Stimulated activated CD8-positive, alpha-beta memory T cell treated with anti-CD3 and anti-CD28 coated beads, Interleukin-2, amount 100 ng/mL, for 1 hour (primary cell): ENCODE data around the gene CDC42BPA.
"Not testable (repeated sequence)": the region's sequence is repeated elsewhere in the genome, so short reads cannot be mapped to it uniquely, and the experiment has no call there.

Experiments
- DNase-seq, 2 donors: peaks; one replicate each; pipeline ENCODE4 v3.0.0-alpha.2; 2020; ENCODE audit warnings: low read depth in 2 of 2

CDC42BPA gene

DNA sequence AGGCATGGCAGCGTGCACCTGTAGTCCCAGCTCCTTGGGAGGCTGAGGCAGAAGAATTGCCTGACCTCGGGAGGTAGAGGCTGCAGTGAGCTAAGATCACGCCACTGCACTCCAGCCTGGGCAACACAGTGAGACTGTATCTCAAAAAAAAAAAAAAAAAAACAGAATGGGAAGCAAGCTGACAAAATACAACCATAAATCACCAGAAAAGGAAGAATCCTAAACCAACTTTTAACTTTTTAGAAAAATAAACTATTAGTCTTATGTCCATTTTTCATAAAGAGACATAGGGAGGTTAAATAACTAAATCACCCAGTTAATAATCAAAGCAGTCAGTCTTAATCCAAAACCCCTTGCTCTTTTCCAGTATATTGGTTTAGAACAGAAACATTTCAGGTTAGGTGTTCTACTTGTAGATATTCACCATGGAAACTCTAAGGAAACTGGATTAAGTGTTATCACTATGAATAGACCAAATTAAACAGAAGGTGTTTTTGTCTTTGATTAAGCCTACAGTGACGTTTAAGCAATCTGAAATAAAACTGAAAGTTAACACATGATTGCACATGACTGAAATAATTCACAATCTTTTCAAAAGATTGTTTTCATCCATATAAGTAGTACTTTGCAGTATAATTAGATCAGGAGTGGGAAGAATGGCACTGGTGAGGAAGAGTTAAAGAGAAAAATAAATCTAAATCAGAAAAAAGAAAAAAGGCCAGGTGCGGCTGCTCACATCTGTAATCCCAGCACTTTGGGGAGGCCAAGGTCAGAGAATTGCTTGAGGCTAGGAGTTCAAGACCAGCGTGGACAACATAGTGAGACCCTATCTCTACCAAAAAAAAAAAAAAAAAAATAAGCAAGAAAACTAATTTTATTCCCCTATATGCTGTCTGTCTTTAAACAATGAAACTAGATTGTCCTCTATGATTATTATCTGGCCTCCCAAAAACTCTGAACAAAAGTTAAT, 9.6 kb downstream of the CDC42BPA start:
- no peak for DNase-seq

DNA sequence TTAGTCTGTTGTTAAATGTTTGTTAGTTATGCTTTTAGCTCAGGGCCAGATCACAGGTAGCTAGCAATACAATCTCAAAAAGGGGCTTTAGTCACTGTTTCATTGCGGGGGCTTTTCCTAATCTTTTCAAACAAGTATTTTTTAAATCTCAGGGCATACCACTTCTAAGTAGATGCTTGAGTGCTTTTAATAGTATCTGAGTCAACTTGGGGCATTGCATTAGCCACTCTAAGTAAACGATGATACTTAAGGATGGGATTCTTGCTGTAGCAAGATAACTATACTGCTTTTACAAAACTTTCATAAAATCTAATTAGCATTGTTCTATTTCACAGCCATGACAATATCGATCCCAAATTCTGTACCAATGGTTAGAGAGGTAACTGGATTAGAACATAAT, 11.6 kb downstream of the CDC42BPA start:
- DNase-seq = no peak

- no peak for DNase-seq
Measured at GRCh38 chr1:227305894-227306626, 12.2 kb downstream of the CDC42BPA start.

DNA sequence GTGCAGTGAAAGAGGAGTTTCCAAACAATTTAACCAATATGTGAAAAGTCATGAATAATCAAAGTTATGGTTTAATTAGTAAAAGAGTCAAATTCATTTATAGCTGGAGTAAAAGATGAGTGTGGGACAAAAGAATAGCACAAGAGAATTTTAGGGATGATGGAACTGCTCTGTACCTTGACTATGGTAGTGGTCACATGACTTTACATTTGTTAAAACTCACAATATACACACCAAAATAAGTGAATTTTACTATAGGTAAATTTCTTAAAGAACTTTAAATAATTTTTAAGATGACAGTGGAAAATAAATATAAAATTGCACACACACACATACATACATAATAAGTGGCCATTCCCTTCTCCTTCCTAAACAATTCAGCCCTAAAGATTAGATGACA, 13.6 kb downstream of the CDC42BPA start:
- no peak for DNase-seq

GRCh38 chr1:227303662-227304061, 14.6 kb downstream of the CDC42BPA start:
- DNase-seq = no peak

DNA sequence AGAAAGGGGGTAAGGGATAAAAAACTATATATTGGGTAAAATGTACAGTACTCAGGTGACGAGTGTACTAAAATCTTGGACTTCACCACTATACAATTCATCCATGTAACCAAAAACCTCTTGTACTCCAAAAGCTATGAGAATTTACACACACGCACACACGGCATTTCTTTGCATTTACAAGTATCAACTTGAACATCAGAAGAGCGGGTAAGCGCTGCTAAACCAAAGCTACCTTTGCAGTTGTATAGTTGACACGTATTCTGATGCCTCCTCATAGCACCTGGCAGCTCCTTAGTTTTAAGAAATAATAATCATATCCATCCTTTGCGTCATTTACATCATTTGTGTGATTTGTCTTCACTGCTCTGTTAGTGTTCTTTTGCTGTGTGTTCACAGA, 17.6 kb downstream of the CDC42BPA start:
- DNase-seq = no peak

GRCh38 chr1:227299688-227300087, 18.6 kb downstream of the CDC42BPA start:
- DNase-seq = no peak

DNA sequence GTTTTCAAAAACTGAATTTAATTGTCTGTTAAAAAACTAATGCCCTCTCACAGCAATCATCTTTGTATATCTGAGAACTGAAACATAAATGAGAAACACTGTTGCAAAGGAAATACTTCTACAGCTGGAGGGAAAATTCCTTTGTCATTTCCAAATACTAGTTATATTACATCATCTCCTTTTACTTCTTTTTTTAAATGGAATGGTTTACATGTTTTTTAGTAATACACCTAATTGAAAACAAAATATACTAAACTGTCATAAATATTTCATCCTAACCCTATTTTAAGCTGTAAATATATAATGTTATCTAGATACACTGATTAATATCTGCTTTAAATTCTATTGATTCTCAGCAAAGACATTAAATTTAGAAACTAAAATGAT, 19.1 kb downstream of the CDC42BPA start:
- no peak for DNase-seq

- DNase-seq = no peak
Measured at GRCh38 chr1:227298512-227299240, 19.6 kb downstream of the CDC42BPA start.

DNA sequence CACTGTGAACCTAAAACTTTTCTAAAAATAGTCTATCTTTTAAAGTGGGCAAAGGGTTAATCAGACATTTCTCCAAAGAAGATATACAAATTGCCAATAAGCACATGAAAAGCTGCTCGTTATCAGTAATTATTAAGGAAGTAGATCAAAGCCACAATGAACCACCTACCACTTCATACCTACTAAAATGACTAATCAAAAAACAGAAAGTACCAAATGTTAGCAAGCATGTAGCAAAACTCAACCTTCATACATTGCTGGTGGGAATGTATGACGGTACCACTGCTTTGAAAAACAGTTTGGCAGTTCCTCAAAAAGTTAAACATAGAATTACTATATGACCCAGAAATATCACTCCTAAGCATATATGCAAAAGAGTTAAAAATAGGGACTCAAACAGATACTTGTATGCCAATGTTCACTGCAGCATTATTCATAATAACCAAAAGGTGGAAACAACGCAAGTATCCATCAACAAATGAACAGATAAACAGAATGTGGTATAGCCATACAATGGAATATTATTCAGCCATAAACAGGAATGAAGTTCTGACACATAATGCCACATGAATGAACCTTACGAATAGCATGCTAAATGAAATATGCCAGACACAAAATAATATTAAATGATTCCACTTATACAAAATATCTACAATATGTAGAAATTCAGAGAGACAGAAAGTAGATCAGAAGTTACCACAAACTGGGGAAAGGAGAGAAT, 21.1 kb downstream of the CDC42BPA start:
- no peak for DNase-seq

GRCh38 chr1:227295609-227296008, 22.7 kb downstream of the CDC42BPA start:
- DNase-seq = no peak

GRCh38 chr1:227285745-227286144, 32.5 kb downstream of the CDC42BPA start:
- DNase-seq = no peak

DNA sequence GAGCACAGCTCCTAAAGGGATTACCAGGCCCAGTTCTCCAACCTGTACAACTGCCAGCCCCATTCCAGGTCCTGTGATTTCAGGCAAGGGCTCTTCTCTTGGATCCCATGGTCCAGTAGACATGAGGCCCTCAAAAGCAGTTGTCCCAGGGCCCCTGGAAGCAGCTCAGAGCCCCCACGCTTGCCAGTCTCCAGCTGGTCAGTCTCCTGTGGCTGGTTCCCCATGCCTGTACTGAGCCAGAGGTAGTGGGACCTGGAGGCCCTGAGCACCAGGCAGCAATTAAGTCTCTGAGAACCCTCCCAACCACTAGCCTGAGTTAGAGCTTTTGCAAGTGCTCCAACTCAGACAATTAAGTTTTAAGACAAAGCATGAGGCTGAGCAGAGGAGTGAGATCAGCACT, 36.9 kb downstream of the CDC42BPA start:
- DNase-seq = no peak

- DNase-seq = no peak
Measured at GRCh38 chr1:227280836-227281235, 37.5 kb downstream of the CDC42BPA start.

- not testable (repeated sequence) for DNase-seq
Measured at GRCh38 chr1:227276156-227276693, 42.1 kb downstream of the CDC42BPA start.

DNA sequence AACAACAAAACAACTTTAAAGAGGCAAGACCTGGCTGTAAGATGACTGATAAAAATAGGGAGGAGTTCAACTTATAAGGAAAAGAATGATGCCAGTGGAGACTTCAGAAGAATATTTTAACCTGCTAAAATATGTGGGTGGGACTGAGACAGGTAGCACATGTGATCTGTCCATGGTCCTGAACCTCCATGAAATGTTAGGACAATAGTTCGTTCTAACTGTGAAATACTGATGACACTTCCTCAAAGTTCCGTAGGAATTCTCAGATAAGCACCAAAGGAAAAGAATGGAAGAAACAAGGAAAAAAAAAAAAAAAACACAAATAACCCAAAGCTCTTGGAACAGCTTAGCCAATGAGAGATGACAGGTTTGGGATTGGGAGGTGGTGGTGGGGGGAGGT, 44.7 kb downstream of the CDC42BPA start:
- no peak for DNase-seq

DNA sequence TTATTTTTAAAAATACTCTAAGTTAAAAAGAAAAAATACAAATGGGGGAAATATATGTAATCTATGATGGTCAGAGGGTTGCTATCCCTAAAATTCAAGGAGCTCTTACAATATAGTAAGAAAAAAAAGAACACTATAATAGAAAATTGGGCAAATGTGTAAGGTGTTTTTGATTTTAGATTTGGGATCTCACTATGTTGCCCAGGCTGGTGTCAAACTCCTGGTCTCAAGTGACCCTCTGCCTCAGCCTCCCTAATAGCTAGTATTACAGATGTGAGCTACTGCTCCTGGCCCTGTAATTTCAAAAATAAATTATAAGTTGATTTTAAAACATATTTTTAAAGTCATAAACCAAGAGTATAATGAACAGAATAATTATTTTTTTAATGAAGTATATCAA, 45.9 kb downstream of the CDC42BPA start:
- no peak for DNase-seq

GRCh38 chr1:227270554-227270953, 47.7 kb downstream of the CDC42BPA start:
- no peak for DNase-seq

DNA sequence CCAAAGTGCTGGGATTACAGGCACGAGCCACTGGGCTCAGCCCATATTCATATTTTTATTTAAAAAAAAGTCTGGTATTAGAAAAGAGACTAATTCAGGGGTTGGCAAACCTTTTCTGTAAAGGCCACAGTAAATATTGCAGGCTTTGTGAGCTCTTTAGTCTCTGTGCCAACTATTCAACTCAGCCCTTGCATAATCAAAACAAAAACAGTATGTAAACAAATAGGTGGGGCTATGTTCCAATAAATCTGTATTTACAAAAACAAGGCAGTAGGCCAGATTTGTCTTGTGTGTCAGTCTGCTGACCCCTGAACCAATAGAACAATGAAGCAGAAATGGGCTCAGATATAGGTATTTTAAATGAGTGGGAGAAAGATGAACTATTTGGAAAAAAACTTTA, 49.3 kb downstream of the CDC42BPA start:
- DNase-seq = no peak

- no peak for DNase-seq
Measured at GRCh38 chr1:227265891-227266290, 52.4 kb downstream of the CDC42BPA start.

DNA sequence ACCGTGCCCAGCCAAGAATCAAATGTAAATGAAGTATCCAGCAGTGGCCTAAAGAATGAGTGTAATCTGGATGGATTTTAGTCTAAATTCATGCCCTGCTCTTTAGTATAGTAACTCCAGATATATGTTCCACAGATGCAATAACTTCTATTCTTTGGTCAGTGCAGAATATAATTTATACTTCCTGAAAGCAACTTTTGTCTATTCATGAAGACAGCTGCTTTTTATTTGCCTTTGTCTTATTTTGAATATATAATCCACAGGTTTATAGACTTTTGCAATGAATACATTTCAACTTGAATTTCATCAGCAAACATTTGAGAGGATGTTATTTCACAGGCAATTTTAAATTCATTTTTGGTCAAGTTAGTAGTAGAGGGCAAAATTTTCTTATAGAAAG, 54.4 kb downstream of the CDC42BPA start:
- DNase-seq = no peak
